Esophagus mucosa (tissue), 1 donor: ENCODE data around the gene SRPK1. TPM values are rescaled to one million over a fixed set of nuclear protein-coding genes. Genes with fewer than 3 reads are reported as not detected.

ENCODE experiments used
- total RNA-seq: library from RNA; stranded (reverse); gene quantifications from one replicate; pipeline ENCODE4 v1.2.4, GENCODE V29; 2023
- donor health status: DM: yes; HTN: yes; CAD: no.

SRPK1 gene
- total RNA-seq, 1 donor from 2014 or later: 44.7 TPM

Other genes starting within 250 kb of the SRPK1 start
- gene FKBP5, start 232.2 kb downstream of the SRPK1 start, total RNA-seq: 65.5 TPM
- not detected for gene ARMC12, start 184.1 kb downstream of the SRPK1 start, total RNA-seq
- gene CLPSL2, start 144.5 kb downstream of the SRPK1 start, total RNA-seq: not detected
- not detected for gene CLPSL1, start 140.1 kb downstream of the SRPK1 start, total RNA-seq
- gene CLPS, start 123.8 kb downstream of the SRPK1 start, total RNA-seq: not detected
- not detected for gene LHFPL5, start 115.7 kb downstream of the SRPK1 start, total RNA-seq
- 0.04 TPM for gene SLC26A8, start 103.5 kb upstream of the SRPK1 start, total RNA-seq
- gene MAPK14, start 106.7 kb upstream of the SRPK1 start, total RNA-seq: 39.9 TPM
- gene MAPK13, start 209.4 kb upstream of the SRPK1 start, total RNA-seq: 97.9 TPM